Esophagus muscularis mucosa (tissue), 3 donors: ENCODE results near the gene RPL27.

ENCODE experiments used
- CTCF ChIP-seq, 3 experiments: fragments of 200-600 bp in 2 of 3; fragments of 450-650 bp in 1 of 3; sonication (generic) in 2 of 3; IDR thresholded peaks; one replicate each; pipeline ENCODE4 v1.5.1; 2017 to 2019; ENCODE audit warnings: antibody characterized with exemption in 3 of 3, mild to moderate bottlenecking in 2 of 3, moderate library complexity in 1 of 3
- POLR2A ChIP-seq: fragments of 450-650 bp; IDR thresholded peaks from one replicate; pipeline ENCODE4 v1.6.1; 2017; ENCODE audit warnings: antibody characterized with exemption, moderate library complexity, mild to moderate bottlenecking, low read depth
- POLR2AphosphoS5 ChIP-seq, 2 donors: sonication (generic); formaldehyde crosslinking; IDR thresholded peaks; one replicate each; pipeline ENCODE4 v1.6.1; 2017; ENCODE audit warnings: antibody characterized with exemption in 2 of 2

DNA sequence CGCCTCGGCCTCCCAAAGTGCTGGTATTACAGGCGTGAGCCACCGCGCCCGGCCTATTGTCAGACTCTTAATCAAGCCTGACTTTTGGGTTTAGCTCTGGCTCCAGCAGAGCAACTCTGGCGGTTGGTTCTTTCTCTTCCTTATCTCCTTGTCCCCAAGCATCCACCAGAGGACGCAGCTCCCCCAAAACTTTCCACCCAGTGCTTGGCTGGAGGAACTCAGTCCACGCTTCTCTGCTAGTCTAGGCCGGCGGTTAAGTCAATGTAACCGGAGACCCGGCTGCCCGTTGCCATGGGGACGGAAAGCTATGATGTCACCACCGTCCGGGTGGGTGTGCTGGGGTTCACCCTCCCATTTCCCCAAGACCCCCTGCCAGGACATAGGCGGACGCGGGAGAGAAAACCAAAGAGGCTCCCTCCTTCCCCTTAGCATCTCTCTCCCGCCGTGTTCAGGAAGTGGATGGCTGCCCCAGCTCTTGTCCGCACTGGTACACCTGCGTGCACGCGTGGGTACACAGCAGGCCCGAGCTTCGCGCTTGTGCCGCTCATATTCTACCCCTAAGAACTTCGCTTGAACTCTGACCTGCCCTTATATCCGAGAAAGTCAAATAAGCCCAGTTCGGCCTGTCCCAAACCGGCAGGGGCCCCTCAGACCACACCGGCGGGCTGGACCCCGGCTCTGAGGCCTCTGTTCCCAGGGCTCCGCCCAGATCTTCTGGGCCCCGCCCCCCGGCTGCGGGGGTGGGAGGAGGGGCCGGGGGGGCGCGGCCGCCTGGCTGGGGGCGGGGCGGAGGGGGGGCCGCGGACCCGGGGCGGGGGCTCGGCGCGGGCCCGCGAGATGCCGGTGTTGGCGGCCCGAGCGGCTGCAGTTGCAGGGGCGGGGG lies 26.4 kb downstream of the RPL27 start, which contains the start of gene RND2:
- TF ChIP-seq CTCF (IDR thresholded peaks at IDR 0.05) (peak; percentile 72 to 86 (median 85)), POLR2A (no peak), POLR2AphosphoS5 (IDR thresholded peaks at IDR 0.05) (peak; percentile 67 to 72)
